ENCODE data around the gene RGN. TPM values are rescaled to one million over a fixed set of nuclear protein-coding genes. Genes with fewer than 3 reads are reported as not detected.
"Not testable (repeated sequence)": the region's sequence is repeated elsewhere in the genome, so short reads cannot be mapped to it uniquely, and the experiment has no call there.

The RGN gene
- total RNA-seq, 1 experiment from 2014 or later = not detected

- DNase-seq (ENCODE audit: extremely low read depth, low read depth) = not testable (repeated sequence)
These were observed 38.4 kb downstream of the RGN start for GRCh38 chrX:47116551-47117110.

- not testable (repeated sequence) for DNase-seq (ENCODE audit: extremely low read depth, low read depth)
These were observed 46.2 kb downstream of the RGN start for GRCh38 chrX:47124466-47124865.

- peak; percentile 97 for DNase-seq (ENCODE audit: extremely low read depth, low read depth)
These were observed 51.1 kb downstream of the RGN start for GRCh38 chrX:47129157-47129898.

- no peak for DNase-seq (ENCODE audit: extremely low read depth, low read depth)
These were observed 51.7 kb downstream of the RGN start for GRCh38 chrX:47129899-47130358.

GRCh38 chrX:47133493-47133892 lies 55.2 kb downstream of the RGN start:
- DNase-seq (ENCODE audit: extremely low read depth, low read depth) = no peak

- DNase-seq (ENCODE audit: extremely low read depth, low read depth) = peak; percentile 53
These were observed 57.4 kb downstream of the RGN start for GRCh38 chrX:47135650-47136049.

- DNase-seq (ENCODE audit: extremely low read depth, low read depth) = no peak
These were observed 59.9 kb downstream of the RGN start for GRCh38 chrX:47138171-47138570.

Small RNA genes within 50 kb of the gene (small RNA-seq; reads per million reads assigned to genes)
- gene RNU12-2P (0.02 to 5.4 reads per million in 2 experiments), gene RNU6-1189P (0 reads per million in 2 experiments)

Other genes with a start within 250 kb of the RGN start
- 13.7 and 17.2 TPM in 2 replicates for gene RP2, start 241.4 kb upstream of the RGN start, total RNA-seq (2014; rRNA removed; shearing (Covaris generic))
- gene JADE3, start 166.0 kb upstream of the RGN start, total RNA-seq (2014; rRNA removed; shearing (Covaris generic)) = 9.6 and 9.8 TPM in 2 replicates
- 154 and 182 TPM in 2 replicates for gene NDUFB11, start 66.3 kb downstream of the RGN start, total RNA-seq (2014; rRNA removed; shearing (Covaris generic))
- 28.1 and 30.3 TPM in 2 replicates for gene RBM10, start 66.8 kb downstream of the RGN start, total RNA-seq (2014; rRNA removed; shearing (Covaris generic))
- gene UBA1, start 115.4 kb downstream of the RGN start, total RNA-seq (2014; rRNA removed; shearing (Covaris generic)) = 138 and 158 TPM in 2 replicates
- 141 and 164 TPM in 2 replicates for gene CDK16, start 140.2 kb downstream of the RGN start, total RNA-seq (2014; rRNA removed; shearing (Covaris generic))
- 17.0 and 17.3 TPM in 2 replicates for gene USP11, start 154.6 kb downstream of the RGN start, total RNA-seq (2014; rRNA removed; shearing (Covaris generic))

Measured in NCI-H460 (cell line).